Breast epithelium (tissue), 4 donors: ENCODE results near the gene CAMSAP1. TPM values are rescaled to one million over a fixed set of nuclear protein-coding genes. Genes with fewer than 3 reads are reported as not detected.
"Not testable (repeated sequence)": the region's sequence is repeated elsewhere in the genome, so short reads cannot be mapped to it uniquely, and the experiment has no call there.

Experiments
- DNase-seq, 2 donors: peaks; one replicate each; pipeline ENCODE4 v3.0.0-alpha.2; 2019; ENCODE audit warnings: low spot score in 2 of 2
- H3K27ac ChIP-seq, 2 donors: fragments of 200-600 bp; sonication (generic) in 1 of 2; one replicate each; pipeline ENCODE4 v1.5.1; 2016 to 2019; ENCODE audit warnings: mild to moderate bottlenecking in 1 of 2
- H3K27me3 ChIP-seq, 2 donors: fragments of 200-600 bp; sonication (generic) in 1 of 2; one replicate each; pipeline versions ENCODE4 v1.5.1 to v1.6.0; 2017 to 2019; ENCODE audit warnings: control low read depth in 1 of 2, mild to moderate bottlenecking in 1 of 2
- H3K36me3 ChIP-seq: fragments of 200-600 bp; one replicate; pipeline ENCODE4 v1.5.1; 2019
- H3K4me1 ChIP-seq, 2 donors: fragments of 200-600 bp; sonication (generic); one replicate each; pipeline ENCODE4 v1.5.1; 2016 to 2019; ENCODE audit warnings: control low read depth in 1 of 2
- H3K4me3 ChIP-seq, 3 donors: fragments of 200-600 bp; sonication (generic); 1 replicate in 2 of 3; 2 replicates in 1 of 3; pipeline ENCODE4 v1.5.1; 2016 to 2019; ENCODE audit warnings: mild to moderate bottlenecking in 3 of 3, moderate library complexity in 2 of 3
- H3K9me3 ChIP-seq, 2 donors: fragments of 200-600 bp; sonication (generic) in 1 of 2; one replicate each; pipeline ENCODE4 v1.5.1; 2016 to 2019; ENCODE audit warnings: control low read depth in 1 of 2
- CTCF ChIP-seq, 3 donors: fragments of 450-650 bp; IDR thresholded peaks; one replicate each; pipeline ENCODE4 v1.5.1; 2016 to 2017; ENCODE audit warnings: antibody characterized with exemption in 3 of 3, mild to moderate bottlenecking in 3 of 3, moderate library complexity in 3 of 3
- POLR2A ChIP-seq: fragments of 450-650 bp; IDR thresholded peaks from one replicate; pipeline ENCODE4 v1.6.1; 2016; ENCODE audit warnings: antibody characterized with exemption, mild to moderate bottlenecking, moderate library complexity
- POLR2AphosphoS5 ChIP-seq, 3 donors: sonication (generic); formaldehyde crosslinking; IDR thresholded peaks; one replicate each; pipeline ENCODE4 v1.6.1; 2017; ENCODE audit warnings: antibody characterized with exemption in 3 of 3
- intact Hi-C: fragments of 100-400 bp; cut with DNase I; formaldehyde crosslinking; loops from one replicate; pipeline ENCODE4 v1.15.1; 2023; ENCODE audit warnings: low total_unique reads
- total RNA-seq, 3 donors: library from RNA; depleted of rRNA; stranded (reverse); fragments of >200 nt; gene quantifications; one replicate each; pipeline ENCODE4 v1.1.0, GENCODE V29; 2016

CAMSAP1 gene
- total RNA-seq, 3 donors from 2014 or later, result 25.0 to 29.8 (median 29.0) TPM

DNA sequence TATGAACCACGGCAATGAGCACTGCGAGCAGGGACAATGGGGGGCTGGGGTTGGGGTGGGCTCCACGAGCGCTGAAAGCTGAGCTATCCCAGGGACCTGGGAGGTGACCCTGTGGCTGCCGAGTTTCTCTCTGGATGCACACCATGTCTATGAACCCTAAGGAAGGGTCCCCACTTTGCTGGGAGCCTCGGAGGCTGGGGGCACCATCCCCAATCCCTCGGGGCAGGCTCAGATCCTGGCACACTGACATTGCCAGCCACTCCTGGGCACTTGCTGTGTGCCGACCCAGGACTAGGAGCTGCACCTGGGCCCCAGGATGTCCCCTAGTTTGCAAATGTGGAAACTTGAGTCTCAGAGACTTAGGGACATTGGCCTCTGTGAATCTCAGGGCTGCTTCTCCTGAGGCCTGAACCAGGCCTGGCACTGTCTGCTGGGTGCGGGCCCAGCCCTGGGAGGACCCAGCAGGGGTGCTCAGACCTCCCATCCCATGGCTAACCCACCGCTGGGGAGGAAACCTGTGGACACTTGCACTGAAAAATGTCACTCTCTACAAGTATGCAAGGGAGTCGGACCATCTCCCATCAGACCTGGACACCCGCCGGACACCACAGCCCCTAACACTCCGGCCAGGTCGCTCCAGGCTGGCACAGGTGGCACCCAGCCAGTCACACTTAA lies 13.0 kb upstream of the CAMSAP1 start:
- no peak for TF ChIP-seq POLR2AphosphoS5 (IDR thresholded peaks at IDR 0.05)
- no peak for TF ChIP-seq CTCF (IDR thresholded peaks at IDR 0.05)
- no peak for TF ChIP-seq POLR2A
- H3K9me3 ChIP-seq, result peaks cover 36 to 40% of the 10 kb centered on the region in 2 donors
- peaks cover 3% of the 10 kb centered on the region for H3K36me3 ChIP-seq
- H3K27me3 ChIP-seq, result no peaks in the 10 kb centered on the region
- no peaks in the 10 kb centered on the region for H3K4me1 ChIP-seq
- no peak for DNase-seq
- H3K27ac ChIP-seq, result peak overlapping the region in 1 of 2 donors; percentile 17
- intact Hi-C loops, result no loop called here
- H3K4me3 ChIP-seq, result no peak overlapping the region

- H3K9me3 ChIP-seq, result peaks cover 46 to 49% of the 10 kb centered on the region in 2 donors
- no peak for DNase-seq
- TF ChIP-seq POLR2AphosphoS5 (IDR thresholded peaks at IDR 0.05) (no peak), CTCF (IDR thresholded peaks at IDR 0.05) (no peak), POLR2A (no peak)
- intact Hi-C loops, result no loop called here
- peaks cover 10% of the 10 kb centered on the region for H3K36me3 ChIP-seq
- no peak overlapping the region for H3K4me3 ChIP-seq
- H3K27me3 ChIP-seq, result no peaks in the 10 kb centered on the region
- no peak overlapping the region for H3K27ac ChIP-seq
- H3K4me1 ChIP-seq, result no peaks in the 10 kb centered on the region
These were observed 12.1 kb upstream of the CAMSAP1 start for GRCh38 chr9:135919318-135919890.

DNA sequence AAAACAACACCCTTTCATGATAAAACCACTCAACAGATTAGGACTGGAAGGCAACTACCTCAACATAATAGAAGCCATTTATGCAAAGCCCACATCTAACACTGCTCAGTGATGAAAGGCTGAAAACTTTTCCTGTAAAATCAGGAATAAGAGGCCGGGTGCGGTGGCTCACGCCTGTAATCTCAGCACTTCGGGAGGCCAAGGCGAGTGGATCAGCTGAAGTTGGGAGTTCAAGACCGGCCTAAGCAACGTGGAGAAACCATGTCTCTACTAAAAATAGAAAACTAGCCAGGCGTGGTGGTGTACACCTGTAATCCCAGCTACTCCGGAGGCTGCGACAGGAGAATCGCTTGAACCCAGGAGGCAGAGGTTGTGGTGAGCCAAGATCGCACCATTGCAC lies 8.9 kb upstream of the CAMSAP1 start:
- H3K4me3 ChIP-seq, H3K4me1 ChIP-seq, intact Hi-C loops, H3K36me3 ChIP-seq, DNase-seq, H3K27me3 ChIP-seq, H3K27ac ChIP-seq: not testable (repeated sequence)
- H3K9me3 ChIP-seq, result peaks cover 64 to 69% of the 10 kb centered on the region in 2 donors

- no peak overlapping the region for H3K4me3 ChIP-seq
- H3K4me1 ChIP-seq, result no peaks in the 10 kb centered on the region
- H3K9me3 ChIP-seq, result peaks cover 64 to 66% of the 10 kb centered on the region in 2 donors
- no peak overlapping the region for H3K27ac ChIP-seq
- intact Hi-C loops, result no loop called here
- peak in 1 of 2 donors; percentile 3 for DNase-seq
- H3K27me3 ChIP-seq, result no peaks in the 10 kb centered on the region
- peaks cover 10% of the 10 kb centered on the region for H3K36me3 ChIP-seq
- no peak for TF ChIP-seq POLR2AphosphoS5 (IDR thresholded peaks at IDR 0.05)
- TF ChIP-seq POLR2A, result no peak
- no peak for TF ChIP-seq CTCF (IDR thresholded peaks at IDR 0.05)
These were observed 7.6 kb upstream of the CAMSAP1 start for GRCh38 chr9:135914921-135915320.

DNA sequence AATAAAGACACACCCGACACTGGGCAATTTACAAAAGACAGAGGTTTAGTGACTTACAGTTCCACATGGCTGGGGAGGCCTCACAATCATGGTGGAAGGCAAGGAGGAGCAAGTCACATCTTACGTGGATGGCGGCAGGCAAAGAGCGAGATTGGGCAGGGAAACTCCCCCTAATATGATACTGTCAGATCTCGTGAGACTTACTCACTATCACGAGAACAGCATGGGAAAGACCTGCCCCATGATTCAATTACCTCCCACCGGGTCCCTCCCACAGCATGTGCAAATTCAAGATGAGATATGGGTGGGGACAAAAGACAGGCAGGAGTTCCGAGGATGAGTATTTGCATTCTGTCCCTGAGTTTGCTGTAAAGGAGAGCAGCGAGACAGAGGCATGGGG lies 3.9 kb upstream of the CAMSAP1 start:
- H3K4me3 ChIP-seq, H3K27me3 ChIP-seq, H3K27ac ChIP-seq, H3K36me3 ChIP-seq, intact Hi-C loops, DNase-seq: not testable (repeated sequence)
- peaks cover 5 to 13% of the 10 kb centered on the region in 2 donors for H3K4me1 ChIP-seq
- H3K9me3 ChIP-seq, result peaks cover 33 to 40% of the 10 kb centered on the region in 2 donors

DNA sequence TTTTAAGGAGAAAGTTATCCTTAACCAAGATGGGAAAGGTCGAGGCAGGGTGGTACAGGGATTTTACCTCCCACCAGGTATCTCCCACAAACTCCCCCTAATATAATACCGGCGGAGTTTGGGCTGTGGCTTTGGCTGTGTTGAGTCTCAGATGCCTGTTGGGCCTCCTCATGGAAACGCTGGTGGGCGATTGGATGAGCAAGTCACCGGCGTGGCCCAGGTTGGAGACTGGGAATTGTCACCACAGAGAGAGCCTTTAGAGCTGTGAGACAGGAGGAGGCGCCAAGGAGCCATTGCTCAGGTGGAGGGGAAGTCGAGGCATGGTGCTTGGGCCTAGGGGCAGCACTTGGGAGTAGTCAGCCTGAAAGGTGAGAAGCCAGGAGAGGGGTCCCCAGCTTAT lies 3.4 kb upstream of the CAMSAP1 start:
- no peak for TF ChIP-seq CTCF (IDR thresholded peaks at IDR 0.05)
- TF ChIP-seq POLR2AphosphoS5 (IDR thresholded peaks at IDR 0.05), result no peak
- TF ChIP-seq POLR2A, result no peak
- peaks cover 5 to 13% of the 10 kb centered on the region in 2 donors for H3K4me1 ChIP-seq
- H3K9me3 ChIP-seq, result peaks cover 28 to 36% of the 10 kb centered on the region in 2 donors
- no peak overlapping the region for H3K27ac ChIP-seq
- DNase-seq, result peak in 1 of 2 donors; percentile 12
- H3K27me3 ChIP-seq, result no peaks in the 10 kb centered on the region
- H3K4me3 ChIP-seq, result no peak overlapping the region
- intact Hi-C loops, result no loop called here
- peaks cover 10% of the 10 kb centered on the region for H3K36me3 ChIP-seq
